MCF 10A (cell line): ENCODE data around the gene TMC8. TPM values are rescaled to one million over a fixed set of nuclear protein-coding genes. Genes with fewer than 3 reads are reported as not detected.
"Not testable (repeated sequence)": the region's sequence is repeated elsewhere in the genome, so short reads cannot be mapped to it uniquely, and the experiment has no call there.

Experiments used
- BruUV-seq: library from RNA; stranded (reverse); fragments of 400-500 nt; replicated peaks from 2 replicates; lab custom pipeline; 2021; lab: Mats Ljungman, UMichigan
- CTCF ChIA-PET: fragments of 300-600 bp; sonication (Branson Sonifier 250); formaldehyde crosslinking; extraction: SDS; loops from one replicate; lab custom pipeline; 2021; ENCODE audit warnings: antibody characterized with exemption, inconsistent platforms; lab: Yijun Ruan, JAX
- POLR2A ChIA-PET: fragments of 300-600, 350-650 bp; sonication (Branson Sonifier 250); formaldehyde crosslinking; extraction: SDS; loops from one replicate; lab custom pipeline; 2020; ENCODE audit warnings: antibody characterized with exemption, inconsistent platforms; lab: Yijun Ruan, JAX
- DNase-seq: peaks from one replicate; pipeline ENCODE4 v3.0.0-alpha.2; 2018; ENCODE audit not compliant: unreplicated experiment
- H3K27ac Mint-ChIP-seq: one replicate; pipeline ENCODE4 v1.8.0; 2022; ENCODE audit warnings: mild to moderate bottlenecking, low read depth, mixed read lengths; ENCODE audit not compliant: unreplicated experiment
- H3K27me3 Mint-ChIP-seq: one replicate; pipeline ENCODE4 v1.8.0; 2022; ENCODE audit warnings: mixed read lengths; ENCODE audit not compliant: insufficient read depth, unreplicated experiment
- H3K36me3 Mint-ChIP-seq: one replicate; pipeline ENCODE4 v1.8.0; 2022; ENCODE audit warnings: mild to moderate bottlenecking, moderate library complexity, mixed read lengths; ENCODE audit not compliant: insufficient read depth, unreplicated experiment
- H3K4me1 Mint-ChIP-seq: one replicate; pipeline ENCODE4 v1.8.0; 2022; ENCODE audit warnings: mixed read lengths; ENCODE audit not compliant: insufficient read depth, unreplicated experiment
- H3K4me3 Mint-ChIP-seq: one replicate; pipeline ENCODE4 v1.8.0; 2022; ENCODE audit warnings: mild to moderate bottlenecking, moderate library complexity, mixed read lengths; ENCODE audit not compliant: unreplicated experiment
- H3K9me3 Mint-ChIP-seq: one replicate; pipeline ENCODE4 v1.8.0; 2022; ENCODE audit warnings: mixed read lengths; ENCODE audit not compliant: unreplicated experiment
- intact Hi-C: fragments of 100-400 bp; cut with micrococcal nuclease; formaldehyde crosslinking; loops from 2 replicates; pipeline ENCODE4 v1.14.1; 2022
- total RNA-seq: library from RNA; stranded (reverse); gene quantifications from 2 replicates; pipeline ENCODE4 v1.2.3, GENCODE V29; 2022
- TF ChIP-seq, protein P1 (sequence below): fragments of 200-600 bp; IDR thresholded peaks from one replicate; pipeline ENCODE4 v1.8.0; 2022; ENCODE audit warnings: antibody characterized with exemption, mild to moderate bottlenecking; ENCODE audit not compliant: unreplicated experiment

The TMC8 gene
- total RNA-seq, 1 experiment from 2014 or later: not detected

GRCh38 chr17:78138204-78139060 is 7.9 kb downstream of the TMC8 start:
- POLR2A ChIA-PET: interaction anchor here (2.3 kb wide), 1 partner anchor 10 kb away, joined by 9 read pairs; the partner anchor contains the start of gene TMC6
- BruUV-seq: no TSS peak

GRCh38 chr17:78139861-78140168 is 9.2 kb downstream of the TMC8 start:
- H3K27ac Mint-ChIP-seq, H3K9me3 Mint-ChIP-seq, DNase-seq, H3K36me3 Mint-ChIP-seq, intact Hi-C loops, BruUV-seq, H3K4me3 Mint-ChIP-seq, H3K27me3 Mint-ChIP-seq: not testable (repeated sequence)
- ChIA-PET POLR2A (interaction anchor here (2.3 kb wide), 1 partner anchor 12 kb away, joined by 9 read pairs; the partner anchor contains the start of gene TMC6), CTCF (interaction anchor here (0.7 to 0.8 kb wide), 3 partner anchors 13 to 27 kb away, joined by 3 to 5 read pairs (median 4); no protein-coding TSS in a partner anchor)
- peaks cover 14% of the 10 kb centered on the region for H3K4me1 Mint-ChIP-seq

More at GRCh38 chr17:78138204-78139060, 7.9 kb downstream of the TMC8 start:
- CTCF ChIA-PET: interaction anchor here (0.6 kb wide), 2 partner anchors 48 to 237 kb away, joined by 3 to 4 read pairs; partner anchors contain the start of gene TK1
- H3K27me3 Mint-ChIP-seq: peaks cover 11% of the 10 kb centered on the region
- H3K9me3 Mint-ChIP-seq: no peaks in the 10 kb centered on the region
- H3K36me3 Mint-ChIP-seq: no peaks in the 10 kb centered on the region
- intact Hi-C loops: no loop called here
- no peak overlapping the region for H3K4me3 Mint-ChIP-seq
- peaks cover 6% of the 10 kb centered on the region for H3K4me1 Mint-ChIP-seq
- DNase-seq: no peak
- H3K27ac Mint-ChIP-seq: no peak overlapping the region
- TF ChIP-seq, protein P1, sequence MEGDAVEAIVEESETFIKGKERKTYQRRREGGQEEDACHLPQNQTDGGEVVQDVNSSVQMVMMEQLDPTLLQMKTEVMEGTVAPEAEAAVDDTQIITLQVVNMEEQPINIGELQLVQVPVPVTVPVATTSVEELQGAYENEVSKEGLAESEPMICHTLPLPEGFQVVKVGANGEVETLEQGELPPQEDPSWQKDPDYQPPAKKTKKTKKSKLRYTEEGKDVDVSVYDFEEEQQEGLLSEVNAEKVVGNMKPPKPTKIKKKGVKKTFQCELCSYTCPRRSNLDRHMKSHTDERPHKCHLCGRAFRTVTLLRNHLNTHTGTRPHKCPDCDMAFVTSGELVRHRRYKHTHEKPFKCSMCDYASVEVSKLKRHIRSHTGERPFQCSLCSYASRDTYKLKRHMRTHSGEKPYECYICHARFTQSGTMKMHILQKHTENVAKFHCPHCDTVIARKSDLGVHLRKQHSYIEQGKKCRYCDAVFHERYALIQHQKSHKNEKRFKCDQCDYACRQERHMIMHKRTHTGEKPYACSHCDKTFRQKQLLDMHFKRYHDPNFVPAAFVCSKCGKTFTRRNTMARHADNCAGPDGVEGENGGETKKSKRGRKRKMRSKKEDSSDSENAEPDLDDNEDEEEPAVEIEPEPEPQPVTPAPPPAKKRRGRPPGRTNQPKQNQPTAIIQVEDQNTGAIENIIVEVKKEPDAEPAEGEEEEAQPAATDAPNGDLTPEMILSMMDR: no peak

DNA sequence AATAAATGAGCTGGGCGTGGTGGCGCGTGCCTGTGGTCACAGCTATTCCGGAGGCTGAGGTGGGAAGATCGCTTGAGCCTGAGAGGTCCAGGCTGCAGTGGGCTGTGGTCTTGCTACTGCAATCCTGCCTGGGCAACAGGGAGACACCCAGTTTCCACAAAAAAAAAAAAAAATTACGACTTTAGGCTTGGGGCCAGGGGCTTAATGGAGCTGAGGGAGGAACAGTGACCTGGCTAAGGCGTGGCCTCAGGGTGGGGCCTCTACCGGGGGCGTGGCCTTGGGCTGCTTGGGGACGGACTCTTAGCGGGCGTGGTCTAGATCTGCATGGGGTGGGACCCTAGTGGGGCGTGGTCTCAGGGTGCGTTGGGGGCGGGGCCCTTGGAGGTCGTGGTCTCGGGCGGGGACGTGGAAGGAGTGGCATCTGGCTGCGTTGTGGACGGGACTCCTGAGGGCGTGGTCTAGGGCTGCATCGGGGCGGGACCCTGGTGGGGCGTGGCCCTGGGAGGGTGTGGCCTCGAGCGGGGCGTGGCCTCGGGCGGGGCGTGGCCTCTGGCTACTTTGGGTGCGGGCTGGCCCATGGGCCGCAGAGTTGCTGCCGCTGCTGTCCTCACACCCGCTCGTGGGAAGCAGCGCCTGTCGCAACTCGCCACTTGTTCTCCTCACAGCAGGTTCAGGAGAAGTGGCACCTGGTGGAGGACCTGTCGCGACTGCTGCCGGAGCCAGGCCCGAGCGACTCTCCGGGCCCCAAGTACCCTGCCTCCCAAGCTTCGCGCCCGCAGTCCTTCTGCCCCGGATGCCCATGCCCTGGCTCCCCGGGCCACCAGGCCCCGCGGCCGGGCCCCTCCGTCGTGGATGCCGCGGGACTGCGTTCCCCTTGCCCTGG is 9.8 kb downstream of the TMC8 start:
- H3K4me3 Mint-ChIP-seq: peak overlapping the region; percentile 59
- H3K27me3 Mint-ChIP-seq: no peaks in the 10 kb centered on the region
- no peak overlapping the region for H3K27ac Mint-ChIP-seq
- H3K9me3 Mint-ChIP-seq: no peaks in the 10 kb centered on the region
- BruUV-seq: no TSS peak
- peaks cover 16% of the 10 kb centered on the region for H3K4me1 Mint-ChIP-seq
- intact Hi-C loops: no loop called here
- ChIA-PET CTCF (interaction anchor here (0.7 to 1.4 kb wide), 4 partner anchors 13 to 28 kb away, joined by 3 to 5 read pairs (median 4); no protein-coding TSS in a partner anchor), POLR2A (interaction anchor here (1.0 to 2.3 kb wide), 3 partner anchors 12 to 29 kb away, joined by 3 to 9 read pairs (median 4); partner anchors contain the start of gene TMC6)
- no peaks in the 10 kb centered on the region for H3K36me3 Mint-ChIP-seq
- TF ChIP-seq, protein P1: no peak
- DNase-seq: peak; percentile 96

GRCh38 chr17:78141437-78142118 is 11.0 kb downstream of the TMC8 start:
- H3K9me3 Mint-ChIP-seq: no peaks in the 10 kb centered on the region
- CTCF ChIA-PET: interaction anchor here (0.7 to 1.4 kb wide), 6 partner anchors 14 to 280 kb away, joined by 3 to 5 read pairs (median 4); no protein-coding TSS in a partner anchor
- H3K4me1 Mint-ChIP-seq: peaks cover 16% of the 10 kb centered on the region
- H3K27ac Mint-ChIP-seq: no peak overlapping the region
- intact Hi-C loops: loop anchor here (1.0 kb wide), 1 partner anchor 18 kb away; no protein-coding TSS in a partner anchor
- TF ChIP-seq, protein P1: no peak
- no peaks in the 10 kb centered on the region for H3K27me3 Mint-ChIP-seq
- POLR2A ChIA-PET: interaction anchor here (0.6 to 2.4 kb wide), 14 partner anchors 13 to 1414 kb away, joined by 3 to 14 read pairs (median 4); partner anchors contain the start of gene TMC6
- BruUV-seq: no TSS peak
- DNase-seq: no peak
- H3K36me3 Mint-ChIP-seq: no peaks in the 10 kb centered on the region
- H3K4me3 Mint-ChIP-seq: no peak overlapping the region
